Liver (tissue), 9 donors: Measurements from ENCODE around the gene BCAP29. TPM values are rescaled to one million over a fixed set of nuclear protein-coding genes. Genes with fewer than 3 reads are reported as not detected.

Experiments used
- DNase-seq: peaks from one replicate; pipeline ENCODE4 v3.0.0-alpha.2; 2017; ENCODE audit warnings: low spot score
- H3K27ac ChIP-seq, 2 donors: one replicate each; pipeline ENCODE4 v1.7.0; 2013; ENCODE audit warnings: inconsistent platforms in 2 of 2, low read length in 2 of 2, control low read depth in 1 of 2, low read depth in 1 of 2, mild to moderate bottlenecking in 1 of 2
- H3K27me3 ChIP-seq, 4 donors: one replicate each; pipeline versions ENCODE4 v1.6.1 to v1.7.0; 2013; ENCODE audit warnings: low read length in 3 of 4, inconsistent platforms in 1 of 4, mild to moderate bottlenecking in 1 of 4, moderate library complexity in 1 of 4; ENCODE audit not compliant: control insufficient read depth in 4 of 4, insufficient read depth in 4 of 4
- H3K36me3 ChIP-seq, 4 donors: one replicate each; pipeline versions ENCODE4 v1.6.1 to v1.7.0; 2013; ENCODE audit warnings: low read length in 3 of 4, mild to moderate bottlenecking in 3 of 4, low read depth in 1 of 4, moderate library complexity in 1 of 4; ENCODE audit not compliant: control insufficient read depth in 4 of 4, insufficient read depth in 3 of 4
- H3K4me1 ChIP-seq, 4 donors: one replicate each; pipeline versions ENCODE4 v1.6.1 to v1.7.0; 2013; ENCODE audit warnings: low read length in 3 of 4, mild to moderate bottlenecking in 3 of 4, moderate library complexity in 1 of 4; ENCODE audit not compliant: control insufficient read depth in 4 of 4, insufficient read depth in 4 of 4
- H3K4me3 ChIP-seq, 3 donors: one replicate each; pipeline versions ENCODE4 v1.6.1 to v1.7.0; 2013; ENCODE audit warnings: low read length in 3 of 3, control low read depth in 1 of 3, low read depth in 1 of 3, mild to moderate bottlenecking in 1 of 3
- H3K9ac ChIP-seq, 2 donors: one replicate each; pipeline ENCODE4 v1.7.0; 2013; ENCODE audit warnings: low read length in 2 of 2, mild to moderate bottlenecking in 2 of 2, moderate library complexity in 2 of 2, control low read depth in 1 of 2, low read depth in 1 of 2
- H3K9me3 ChIP-seq, 4 donors: one replicate each; pipeline versions ENCODE4 v1.6.1 to v1.7.0; 2013; ENCODE audit warnings: low read length in 3 of 4; ENCODE audit not compliant: control insufficient read depth in 4 of 4
- CTCF ChIP-seq: fragments of 150-350 bp; IDR thresholded peaks from 2 replicates; pipeline ENCODE4 v1.5.1; 2017; ENCODE audit warnings: improper control_type of control experiment, low read depth, low read length; ENCODE audit not compliant: missing input control
- EGR1 ChIP-seq, 2 donors: IDR thresholded peaks; 2 replicates each; pipeline ENCODE4 v1.6.1; 2016 to 2018; ENCODE audit warnings: antibody characterized with exemption in 2 of 2, low read depth in 2 of 2
- FOXA1 ChIP-seq: IDR thresholded peaks from 2 replicates; pipeline ENCODE4 v1.6.1; 2016; ENCODE audit warnings: antibody characterized with exemption
- FOXA2 ChIP-seq: IDR thresholded peaks from 2 replicates; pipeline ENCODE4 v1.6.1; 2016; ENCODE audit warnings: antibody characterized with exemption
- GABPA ChIP-seq, 2 donors: IDR thresholded peaks in 1 of 2; conservative IDR thresholded peaks in 1 of 2; 2 replicates each; pipeline ENCODE4 v1.6.1; 2016; ENCODE audit warnings: antibody characterized with exemption in 2 of 2, mild to moderate bottlenecking in 1 of 2, moderate library complexity in 1 of 2
- HNF4A ChIP-seq, 2 donors: conservative IDR thresholded peaks; 2 replicates each; pipeline ENCODE4 v1.6.1; 2016; ENCODE audit warnings: antibody characterized with exemption in 2 of 2, mild to moderate bottlenecking in 2 of 2
- HNF4G ChIP-seq: IDR thresholded peaks from 2 replicates; pipeline ENCODE4 v1.6.1; 2016; ENCODE audit warnings: antibody characterized with exemption
- JUND ChIP-seq, 2 donors: IDR thresholded peaks; 2 replicates each; pipeline ENCODE4 v1.6.1; 2016; ENCODE audit warnings: antibody characterized with exemption in 2 of 2
- MAX ChIP-seq: IDR thresholded peaks from 2 replicates; pipeline ENCODE4 v1.6.1; 2016; ENCODE audit warnings: antibody characterized with exemption
- NR2F2 ChIP-seq: IDR thresholded peaks from 2 replicates; pipeline ENCODE4 v1.6.1; 2016; ENCODE audit warnings: antibody characterized with exemption
- RAD21 ChIP-seq, 2 donors: IDR thresholded peaks; 2 replicates each; pipeline ENCODE4 v1.6.1; 2016; ENCODE audit warnings: antibody characterized with exemption in 2 of 2, mild to moderate bottlenecking in 2 of 2
- REST ChIP-seq: IDR thresholded peaks from 2 replicates; pipeline ENCODE4 v1.6.1; 2016; ENCODE audit warnings: antibody characterized with exemption, mild to moderate bottlenecking
- RXRA ChIP-seq, 2 donors: IDR thresholded peaks; 2 replicates each; pipeline ENCODE4 v1.6.1; 2017 to 2018; ENCODE audit warnings: antibody characterized with exemption in 2 of 2, mild to moderate bottlenecking in 1 of 2
- SP1 ChIP-seq: IDR thresholded peaks from 2 replicates; pipeline ENCODE4 v1.6.1; 2018; ENCODE audit warnings: antibody characterized with exemption, mild to moderate bottlenecking
- TAF1 ChIP-seq: conservative IDR thresholded peaks from 2 replicates; pipeline ENCODE4 v1.6.1; 2016; ENCODE audit warnings: antibody characterized with exemption, mild to moderate bottlenecking
- YY1 ChIP-seq: IDR thresholded peaks from 2 replicates; pipeline ENCODE4 v1.6.1; 2016; ENCODE audit warnings: antibody characterized with exemption, mild to moderate bottlenecking
- ZBTB33 ChIP-seq: IDR thresholded peaks from 2 replicates; pipeline ENCODE4 v1.6.1; 2016; ENCODE audit warnings: antibody characterized with exemption
- WGBS: extraction: QIAGEN DNeasy Blood & Tissue Kit; methylation state at CpG from one replicate; pipeline ENCODE4 v1.1.7; 2013; 5-methylcytosine and 5-hydroxymethylcytosine counted together
- polyA plus RNA-seq, 2 donors: library from polyadenylated mRNA; stranded (reverse) in 1 of 2; unstranded in 1 of 2; fragments of 200-250 nt in 1 of 2; fragments of >200 nt in 1 of 2; fragmentation: Nextera tagmentation in 1 of 2; extraction: Ambion mirVana in 1 of 2; gene quantifications; one replicate each; pipeline versions ENCODE4 v1.2.1 to v1.2.3, GENCODE V29; 2013 to 2015
- total RNA-seq, 2 donors: library from RNA; depleted of rRNA; stranded (reverse); fragments of >200 nt; gene quantifications; one replicate each; pipeline ENCODE4 v1.2.3, GENCODE V29; 2014
- donor health status: healthy.
- donor health status: healthy.
- donor health status: healthy.
- donor health status: healthy.
- donor health status: healthy.

The BCAP29 gene
- total and polyA plus RNA-seq, 4 donors: 19.5 to 77.7 (median 36.9) TPM

- no peak for TF ChIP-seq NR2F2
- TF ChIP-seq ZBTB33: no peak
- no peak for TF ChIP-seq JUND (IDR thresholded peaks at IDR 0.05)
- no peak for TF ChIP-seq YY1
- no peak for TF ChIP-seq FOXA1
- TF ChIP-seq HNF4A (conservative IDR thresholded peaks at IDR 0.05): no peak
- TF ChIP-seq MAX: no peak
- no peak for TF ChIP-seq RXRA (IDR thresholded peaks at IDR 0.05)
- no peak for TF ChIP-seq HNF4G
- no peak for TF ChIP-seq CTCF
- TF ChIP-seq SP1: no peak
- TF ChIP-seq FOXA2: no peak
- TF ChIP-seq REST: no peak
- TF ChIP-seq GABPA (IDR thresholded peaks at IDR 0.05 in 1 of 2, conservative IDR thresholded peaks at IDR 0.05 in 1 of 2): no peak
- TF ChIP-seq TAF1: no peak
- TF ChIP-seq EGR1 (IDR thresholded peaks at IDR 0.05; ENCODE audit: low read depth in 2 of 2): no peak
- no peak for TF ChIP-seq RAD21 (IDR thresholded peaks at IDR 0.05)
- Histone ChIP-seq H3K27ac (no peak overlapping the region), H3K4me1 (no peaks in the 10 kb centered on the region), H3K9ac (no peak overlapping the region), H3K27me3 (no peaks in the 10 kb centered on the region), H3K4me3 (no peak overlapping the region), H3K9me3 (peaks cover 0 to 2% (median 0%) of the 10 kb centered on the region in 4 donors), H3K36me3 (no peaks in the 10 kb centered on the region)
- no peak for DNase-seq
- 66% methylated on average over 1 of the region's 1 CpG for WGBS
Observed at GRCh38 chr7:107643407-107643806, 63.4 kb downstream of the BCAP29 start.

- H3K27me3 ChIP-seq: no peaks in the 10 kb centered on the region
- 81% methylated on average over 1 of the region's 1 CpG for WGBS
- no peaks in the 10 kb centered on the region for H3K36me3 ChIP-seq
- H3K4me1 ChIP-seq: no peaks in the 10 kb centered on the region
- H3K9me3 ChIP-seq: peaks cover 0 to 2% (median 0%) of the 10 kb centered on the region in 4 donors
- no peak overlapping the region for H3K9ac ChIP-seq
- no peak for DNase-seq
- TF ChIP-seq JUND (IDR thresholded peaks at IDR 0.05) (no peak), NR2F2 (no peak), RAD21 (IDR thresholded peaks at IDR 0.05) (no peak), EGR1 (IDR thresholded peaks at IDR 0.05; ENCODE audit: low read depth in 2 of 2) (no peak), MAX (no peak)
- no peak overlapping the region for H3K4me3 ChIP-seq
- H3K27ac ChIP-seq: no peak overlapping the region
Observed at GRCh38 chr7:107643938-107644308, 63.9 kb downstream of the BCAP29 start.
